ENCODE data around the gene SLC25A33. TPM values are rescaled to one million over a fixed set of nuclear protein-coding genes. Genes with fewer than 3 reads are reported as not detected.
"Not testable (repeated sequence)": the region's sequence is repeated elsewhere in the genome, so short reads cannot be mapped to it uniquely, and the experiment has no call there.

The SLC25A33 gene, protein sequence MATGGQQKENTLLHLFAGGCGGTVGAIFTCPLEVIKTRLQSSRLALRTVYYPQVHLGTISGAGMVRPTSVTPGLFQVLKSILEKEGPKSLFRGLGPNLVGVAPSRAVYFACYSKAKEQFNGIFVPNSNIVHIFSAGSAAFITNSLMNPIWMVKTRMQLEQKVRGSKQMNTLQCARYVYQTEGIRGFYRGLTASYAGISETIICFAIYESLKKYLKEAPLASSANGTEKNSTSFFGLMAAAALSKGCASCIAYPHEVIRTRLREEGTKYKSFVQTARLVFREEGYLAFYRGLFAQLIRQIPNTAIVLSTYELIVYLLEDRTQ
- total RNA-seq (2014; rRNA removed; shearing (Covaris generic)), result 15.2 and 15.4 TPM in 2 replicates

DNA sequence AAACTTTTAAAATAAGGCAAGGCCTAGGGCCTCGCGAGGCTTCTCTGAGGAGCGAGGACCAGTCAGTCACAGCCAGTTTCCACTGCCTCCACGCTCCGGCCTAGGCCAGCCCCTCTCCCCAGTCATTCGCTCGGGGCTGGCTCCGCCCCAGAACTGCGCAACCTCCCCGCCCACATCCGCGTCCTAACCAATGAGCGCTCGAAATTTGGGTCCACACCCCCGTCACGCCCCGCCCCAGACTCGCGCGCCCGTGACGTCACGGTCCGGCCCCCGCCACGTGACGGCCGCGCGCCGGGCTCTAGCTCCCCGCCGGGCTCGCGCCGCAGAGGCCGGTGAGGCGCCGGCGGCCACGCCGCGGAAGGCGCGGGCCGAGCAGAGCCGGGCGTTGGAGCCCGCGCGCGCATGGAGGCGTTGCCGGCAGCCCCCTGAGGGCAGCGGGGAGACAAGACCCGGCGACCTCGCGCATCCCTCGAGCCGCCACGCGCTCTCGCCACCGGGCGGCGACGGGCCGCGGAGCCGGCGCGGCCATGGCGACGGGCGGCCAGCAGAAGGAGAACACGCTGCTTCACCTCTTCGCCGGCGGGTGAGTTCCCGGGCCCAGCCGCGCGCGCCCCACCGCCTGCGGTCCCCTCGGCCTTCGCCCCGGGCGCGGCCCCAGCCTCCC, at the start of gene SLC25A33:
SLC25A33 (plus strand) TSS at position 301 of the 664 bp plus-strand sequence; CDS start at position 528, 227 bp downstream.
- peak; percentile 96 to 98 for DNase-seq (ENCODE audit: low read depth in 1 of 2, low spot score in 2 of 2)
- H3K9me3 ChIP-seq (replicated peaks), result no peaks in the 10 kb centered on the region

DNA sequence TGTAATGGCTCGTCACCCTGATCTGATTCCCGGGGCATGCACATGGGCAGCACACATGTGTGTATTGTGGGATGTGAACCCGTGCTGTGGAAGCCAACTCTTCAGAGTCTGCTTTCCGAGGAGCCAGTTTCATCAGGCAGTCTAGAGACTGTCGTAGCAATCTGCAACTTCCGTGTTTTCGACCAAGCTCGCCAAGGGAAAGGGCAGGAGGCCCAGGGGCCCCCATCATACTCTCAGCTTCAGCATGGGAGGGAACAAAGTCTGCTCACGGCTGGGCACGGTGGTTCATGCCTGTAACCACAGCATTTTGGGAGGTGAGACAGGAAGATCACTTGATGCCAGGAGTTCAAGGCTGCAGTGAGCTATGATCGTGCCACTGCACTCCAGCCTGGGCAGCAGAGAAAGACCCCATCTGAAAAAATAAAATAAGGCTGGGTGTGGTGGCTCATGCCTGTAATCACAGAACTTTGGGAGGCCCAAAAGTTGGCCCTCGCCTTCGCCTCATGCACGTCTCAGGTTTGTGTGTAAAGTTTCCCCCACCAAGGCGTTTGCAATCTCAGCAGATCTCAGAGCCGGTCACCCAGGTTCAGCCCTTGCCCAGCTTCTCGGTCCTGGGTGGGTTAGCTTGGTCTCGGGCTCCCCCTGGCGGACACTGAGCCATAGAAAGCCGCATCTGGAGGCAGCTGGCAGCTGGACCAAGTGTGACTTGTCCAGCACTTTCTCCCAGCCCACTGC, 48.5 kb upstream of the SLC25A33 start:
- Histone ChIP-seq H3K4me3 (no peak overlapping the region), H3K9me3 (replicated peaks) (0 out of 2 replicates have a peak, but pooled peaks cover 3% of the 10 kb centered on the region), H3K27ac (no peak overlapping the region), H3K4me1 (replicated peaks) (peaks cover 9% of the 10 kb centered on the region), H3K36me3 (no peaks in the 10 kb centered on the region), H3K27me3 (replicated peaks) (no peaks in the 10 kb centered on the region)
- peak; percentile 73 to 90 for DNase-seq (ENCODE audit: low read depth in 1 of 2, low spot score in 2 of 2)

More for the DNA sequence above, at the start of gene SLC25A33:
- Histone ChIP-seq H3K36me3 (peaks cover 9% of the 10 kb centered on the region), H3K27me3 (replicated peaks) (no peaks in the 10 kb centered on the region), H3K4me1 (replicated peaks) (peaks cover 11% of the 10 kb centered on the region; the same call in 1 of the 2 replicates), H3K27ac (peak within 1 kb of the TSS; percentile 89), H3K4me3 (peak within 1 kb of the TSS; percentile 99)

DNA sequence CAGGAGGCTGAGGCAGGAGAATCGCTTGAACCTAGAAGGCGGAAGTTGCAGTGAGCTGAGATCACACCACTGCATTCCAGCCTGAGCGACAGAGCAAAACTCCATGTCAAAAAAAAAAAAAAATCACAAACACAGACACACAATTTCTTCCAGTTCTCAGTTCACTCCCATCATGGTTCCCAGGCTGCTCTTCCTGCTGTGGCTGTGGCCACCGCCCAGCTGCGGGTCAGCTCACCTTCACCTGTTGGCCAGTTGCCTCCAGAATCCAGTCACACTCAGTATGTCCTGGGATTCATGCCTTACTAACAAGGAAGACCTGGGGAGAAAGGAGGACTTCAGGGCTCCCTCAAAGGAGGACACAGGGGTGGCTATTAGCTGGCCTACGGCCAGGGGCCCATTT, 45.9 kb upstream of the SLC25A33 start:
- Histone ChIP-seq H3K4me3 (no peak overlapping the region), H3K4me1 (replicated peaks) (peaks cover 9% of the 10 kb centered on the region), H3K36me3 (no peaks in the 10 kb centered on the region), H3K27me3 (replicated peaks) (no peaks in the 10 kb centered on the region), H3K27ac (no peak overlapping the region), H3K9me3 (replicated peaks) (0 out of 2 replicates have a peak, but pooled peaks cover 3% of the 10 kb centered on the region)
- DNase-seq (ENCODE audit: low read depth in 1 of 2, low spot score in 2 of 2), result no peak

DNA sequence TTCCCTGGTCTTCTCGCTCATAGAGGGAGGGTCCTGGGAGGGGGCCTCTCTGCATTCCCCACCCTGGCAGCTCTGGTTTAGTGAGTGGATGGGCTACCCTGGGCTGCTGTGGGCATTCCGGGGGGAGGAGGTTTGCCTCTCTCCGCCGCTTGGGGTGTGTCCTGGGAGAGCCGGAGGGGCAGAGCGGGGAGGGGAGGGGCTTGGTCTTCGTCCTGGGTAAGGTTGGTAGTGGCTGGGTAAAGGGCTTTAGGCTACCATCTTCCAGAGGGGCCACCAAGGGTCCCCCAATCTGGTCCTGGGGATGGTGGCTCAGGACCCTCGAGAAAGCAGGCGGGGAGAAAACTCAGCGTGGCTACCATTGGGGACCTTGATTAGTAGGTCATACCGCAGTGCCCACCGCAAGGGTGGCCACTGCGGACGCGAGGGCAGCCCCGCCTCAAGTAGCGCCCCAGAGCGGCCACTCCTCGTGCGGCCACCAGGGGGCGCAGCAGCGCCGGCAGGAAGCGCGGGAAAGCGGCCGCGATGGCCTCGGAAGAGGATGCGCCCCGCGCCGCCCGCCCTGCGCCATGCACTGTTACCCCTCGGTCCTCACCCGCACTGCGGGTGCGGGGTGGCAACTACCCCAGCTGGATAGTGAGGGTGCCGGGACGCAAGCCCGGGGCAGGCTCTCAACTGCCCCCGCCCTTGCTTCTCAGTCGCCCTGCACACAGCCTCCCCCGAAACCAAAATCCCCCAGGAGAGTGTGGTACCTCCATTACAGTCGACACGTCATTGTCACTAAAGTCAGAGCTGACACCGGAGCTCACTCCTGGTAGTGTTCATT, 44.1 kb upstream of the SLC25A33 start:
- no peaks in the 10 kb centered on the region for H3K27me3 ChIP-seq (replicated peaks)
- no peaks in the 10 kb centered on the region for H3K36me3 ChIP-seq
- H3K9me3 ChIP-seq (replicated peaks), result 0 out of 2 replicates have a peak, but pooled peaks cover 3% of the 10 kb centered on the region
- DNase-seq (ENCODE audit: low read depth in 1 of 2, low spot score in 2 of 2), result peak; percentile 57 to 58
- H3K27ac ChIP-seq, result no peak overlapping the region
- peak overlapping the region; percentile 15; the same call in 1 of the 2 replicates for H3K4me3 ChIP-seq
- H3K4me1 ChIP-seq (replicated peaks), result peaks cover 9% of the 10 kb centered on the region

DNA sequence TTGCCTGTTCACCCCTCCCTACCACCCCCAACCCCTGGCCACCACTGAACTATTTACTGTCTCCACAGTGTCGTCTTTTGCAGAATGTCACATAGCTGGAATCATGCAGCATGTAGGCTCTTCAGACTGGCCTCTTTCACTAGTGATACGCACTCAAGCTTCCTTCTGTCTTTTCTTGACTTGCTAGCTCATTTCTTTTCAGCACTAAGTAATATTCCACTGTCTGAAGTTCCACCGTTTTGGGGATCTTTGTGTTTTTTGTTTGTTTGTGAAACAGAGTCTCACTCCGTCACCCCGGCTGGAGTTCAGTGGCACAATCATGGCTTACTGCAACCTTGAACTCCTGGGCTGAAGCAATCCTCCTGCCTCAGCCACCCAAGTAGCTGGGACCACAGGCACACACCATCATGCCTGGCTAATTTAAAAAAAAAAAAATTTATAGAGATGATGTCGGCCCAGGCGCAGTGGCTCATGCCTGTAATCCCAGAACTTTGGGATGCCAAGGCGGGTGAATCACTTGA, 43.4 kb upstream of the SLC25A33 start:
- Histone ChIP-seq H3K27me3 (replicated peaks) (no peaks in the 10 kb centered on the region), H3K27ac (no peak overlapping the region), H3K9me3 (replicated peaks) (0 out of 2 replicates have a peak, but pooled peaks cover 3% of the 10 kb centered on the region)

DNA sequence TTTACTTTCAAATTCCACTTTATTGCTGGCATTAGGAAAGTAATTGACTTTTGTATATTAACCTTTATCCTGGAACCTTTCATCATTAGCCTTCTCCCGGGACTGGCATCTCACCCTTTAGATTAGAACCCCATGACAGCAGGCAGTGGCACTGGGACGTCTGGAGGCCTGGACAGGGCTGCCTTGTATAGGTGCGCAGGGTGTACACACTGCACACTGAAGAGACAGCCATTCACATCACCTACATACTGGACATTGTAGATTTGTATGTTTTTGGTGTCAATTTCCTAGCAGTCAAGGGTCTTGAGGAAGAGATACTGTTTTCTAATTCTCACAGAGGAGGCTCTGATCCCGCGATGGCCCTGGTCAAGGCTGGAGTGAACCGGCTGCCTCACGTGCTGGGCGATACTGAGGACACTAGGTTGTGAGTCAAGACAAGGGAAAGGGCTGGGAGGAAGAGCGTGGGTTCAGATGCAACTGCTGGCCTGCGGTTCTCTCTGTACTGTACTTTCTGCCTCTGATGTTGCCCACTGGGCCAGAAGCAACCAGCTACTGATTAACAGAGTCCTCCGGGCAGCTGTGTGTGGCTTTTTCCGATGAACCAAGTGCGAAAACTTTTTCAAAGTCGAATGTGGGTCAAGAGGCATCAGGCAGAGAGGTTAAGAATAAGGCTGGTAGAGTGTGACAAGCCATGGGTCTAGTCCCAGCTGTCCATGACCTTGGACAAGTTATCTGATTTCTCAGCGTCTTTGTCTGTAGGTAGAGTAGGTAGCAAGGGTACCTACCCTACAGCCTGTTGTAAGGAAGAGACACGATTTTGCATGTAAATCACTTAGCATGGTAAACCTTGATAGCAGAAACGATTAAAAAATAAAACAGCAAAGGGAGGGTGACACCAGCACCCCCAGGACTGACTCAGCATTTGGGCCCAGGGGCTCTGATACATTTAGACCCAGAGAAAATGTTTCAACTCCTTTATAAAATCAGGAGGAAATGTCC, 38.2 kb upstream of the SLC25A33 start:
- no peak for DNase-seq (ENCODE audit: low read depth in 1 of 2, low spot score in 2 of 2)
- Histone ChIP-seq H3K4me1 (replicated peaks) (no peaks in the 10 kb centered on the region), H3K4me3 (no peak overlapping the region), H3K27ac (no peak overlapping the region), H3K27me3 (replicated peaks) (no peaks in the 10 kb centered on the region), H3K36me3 (no peaks in the 10 kb centered on the region), H3K9me3 (replicated peaks) (no peaks in the 10 kb centered on the region)

More for the DNA sequence above, 43.4 kb upstream of the SLC25A33 start:
- DNase-seq (ENCODE audit: low read depth in 1 of 2, low spot score in 2 of 2), result no peak
- H3K4me3 ChIP-seq, result no peak overlapping the region
- peaks cover 9% of the 10 kb centered on the region for H3K4me1 ChIP-seq (replicated peaks)
- no peaks in the 10 kb centered on the region for H3K36me3 ChIP-seq

DNA sequence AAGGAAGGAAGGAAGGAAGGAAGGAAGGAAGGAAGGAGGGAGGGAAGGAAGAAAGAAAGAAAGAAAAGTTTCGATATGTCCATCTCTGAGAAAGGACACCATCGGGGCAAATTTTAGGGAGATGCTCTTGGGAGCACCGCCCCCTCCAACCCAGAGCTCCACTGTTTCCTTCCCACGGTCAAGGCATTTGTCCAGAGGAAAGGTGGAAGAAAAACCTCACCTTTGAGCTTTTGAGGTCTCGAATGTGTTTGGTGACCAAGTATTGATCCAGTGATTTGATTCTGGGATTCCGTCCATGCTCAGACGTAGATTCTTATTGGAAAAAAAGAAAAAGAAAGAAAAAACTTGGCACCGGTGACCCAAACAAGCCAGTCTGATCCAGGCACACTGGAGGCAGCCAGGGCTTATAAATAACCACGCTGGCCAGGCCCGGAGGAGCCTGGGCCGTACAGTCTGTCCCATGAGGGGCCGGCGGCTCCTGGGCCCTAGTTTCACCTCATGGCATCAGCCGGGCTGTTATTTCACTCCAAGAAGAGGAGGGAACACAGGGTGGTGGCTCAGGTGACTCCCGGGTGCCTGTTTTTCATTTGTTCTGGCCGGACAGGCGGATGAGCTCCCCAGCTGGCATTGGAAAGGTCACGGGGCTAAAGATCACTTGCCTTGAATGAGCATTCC, 36.1 kb upstream of the SLC25A33 start:
- Histone ChIP-seq H3K36me3 (no peaks in the 10 kb centered on the region), H3K27me3 (replicated peaks) (no peaks in the 10 kb centered on the region), H3K27ac (no peak overlapping the region), H3K9me3 (replicated peaks) (no peaks in the 10 kb centered on the region), H3K4me1 (replicated peaks) (no peaks in the 10 kb centered on the region), H3K4me3 (no peak overlapping the region)
- no peak for DNase-seq (ENCODE audit: low read depth in 1 of 2, low spot score in 2 of 2)

DNA sequence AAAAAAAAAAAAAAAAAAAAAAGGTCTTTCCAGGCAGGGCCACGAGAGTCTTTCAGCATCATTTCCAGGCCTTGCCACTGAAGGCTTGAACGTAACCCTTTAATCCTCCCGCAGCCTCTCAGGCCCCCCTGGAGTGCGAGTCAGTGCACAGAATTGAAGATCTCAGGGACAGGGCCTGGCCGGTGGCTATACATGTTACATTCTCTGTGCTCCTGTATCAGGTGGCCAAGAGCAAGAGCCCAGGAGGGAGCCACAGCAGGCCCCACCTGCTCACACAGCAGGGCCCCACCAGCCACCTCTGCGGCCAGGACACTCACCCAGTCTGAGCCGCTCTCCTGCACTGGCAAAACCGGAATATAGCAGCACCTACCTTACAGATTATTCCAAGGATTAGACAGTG, 34.1 kb upstream of the SLC25A33 start:
- no peak overlapping the region for H3K4me3 ChIP-seq
- DNase-seq (ENCODE audit: low read depth in 1 of 2, low spot score in 2 of 2), result no peak
- H3K27me3 ChIP-seq (replicated peaks), result no peaks in the 10 kb centered on the region
- H3K36me3 ChIP-seq, result no peaks in the 10 kb centered on the region
- H3K27ac ChIP-seq, result no peak overlapping the region
- no peaks in the 10 kb centered on the region for H3K4me1 ChIP-seq (replicated peaks)
- H3K9me3 ChIP-seq (replicated peaks), result no peaks in the 10 kb centered on the region

DNA sequence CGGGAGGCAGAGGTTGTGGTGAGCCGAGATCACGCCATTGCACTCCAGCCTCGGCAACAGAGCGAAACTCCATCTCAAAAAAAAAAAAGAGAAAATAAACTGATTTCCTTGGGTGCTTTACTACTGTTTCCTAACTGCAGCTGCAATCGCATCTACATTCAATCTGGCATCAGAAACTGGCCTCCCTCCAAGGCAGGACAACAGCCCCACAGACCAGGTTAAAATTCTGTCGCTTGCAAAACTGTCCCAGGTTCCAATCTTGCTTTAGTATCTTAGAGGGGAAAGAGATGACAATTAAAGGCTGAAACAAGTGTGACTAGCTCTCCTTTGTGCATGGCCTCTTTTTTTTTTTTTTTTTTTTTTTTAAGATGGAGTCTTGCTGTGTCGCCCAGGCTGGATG, 32.4 kb upstream of the SLC25A33 start:
- H3K9me3 ChIP-seq (replicated peaks), result no peaks in the 10 kb centered on the region
- H3K4me3 ChIP-seq, result no peak overlapping the region
- H3K27me3 ChIP-seq (replicated peaks), result no peaks in the 10 kb centered on the region
- H3K4me1 ChIP-seq (replicated peaks), result no peaks in the 10 kb centered on the region
- H3K27ac ChIP-seq, result no peak overlapping the region
- H3K36me3 ChIP-seq, result no peaks in the 10 kb centered on the region
- DNase-seq (ENCODE audit: low read depth in 1 of 2, low spot score in 2 of 2), result no peak

DNA sequence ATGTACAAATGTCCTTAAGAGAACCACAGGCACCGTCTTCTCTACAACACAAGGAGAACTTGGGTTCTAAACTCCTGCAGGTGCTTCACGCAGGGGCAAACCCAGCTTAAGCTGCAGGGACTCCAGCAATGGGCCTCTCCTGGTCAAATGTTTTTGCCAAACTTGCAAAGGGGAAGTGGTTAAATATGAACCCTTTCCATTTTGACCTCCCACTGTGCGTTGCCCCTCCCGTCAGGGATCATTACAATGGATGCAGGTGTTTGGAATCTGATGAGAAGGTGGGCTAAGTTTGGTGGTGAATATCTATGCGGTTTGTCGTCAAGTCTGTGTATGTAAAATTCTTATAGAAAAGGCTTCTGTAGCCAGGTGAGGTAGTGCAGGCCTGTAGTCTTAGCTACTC, 29.1 kb upstream of the SLC25A33 start:
- H3K4me1 ChIP-seq (replicated peaks), result no peaks in the 10 kb centered on the region
- DNase-seq (ENCODE audit: low read depth in 1 of 2, low spot score in 2 of 2), result no peak
- H3K27ac ChIP-seq, result no peak overlapping the region

DNA sequence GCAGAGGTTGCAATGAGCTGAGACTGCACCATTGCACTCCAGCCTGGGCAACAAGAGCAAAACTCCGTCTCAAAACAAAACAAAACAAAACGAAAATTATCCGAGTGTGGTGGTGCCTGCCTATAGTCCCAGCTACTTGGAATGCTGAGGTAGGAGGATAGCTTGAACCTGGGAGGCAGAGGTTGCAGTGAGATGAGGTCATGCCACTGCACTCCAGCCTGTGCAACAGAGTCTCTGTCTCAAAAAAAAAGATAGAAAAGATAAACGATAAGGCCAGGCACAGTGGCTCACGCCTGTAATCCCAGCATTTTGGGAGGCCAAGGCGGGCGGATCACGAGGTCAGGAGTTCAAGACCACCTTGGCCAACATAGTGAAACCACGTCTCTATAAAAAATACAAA, 23.7 kb upstream of the SLC25A33 start:
- H3K4me3 ChIP-seq, result not testable (repeated sequence)

More for the DNA sequence above, 29.1 kb upstream of the SLC25A33 start:
- Histone ChIP-seq H3K4me3 (no peak overlapping the region), H3K36me3 (no peaks in the 10 kb centered on the region), H3K9me3 (replicated peaks) (no peaks in the 10 kb centered on the region), H3K27me3 (replicated peaks) (no peaks in the 10 kb centered on the region)

More for the DNA sequence above, 23.7 kb upstream of the SLC25A33 start:
- H3K27ac ChIP-seq; H3K4me1 ChIP-seq (replicated peaks); H3K36me3 ChIP-seq; H3K27me3 ChIP-seq (replicated peaks); H3K9me3 ChIP-seq (replicated peaks); DNase-seq (ENCODE audit: low read depth in 1 of 2, low spot score in 2 of 2): not testable (repeated sequence)

Measured in SJSA1 (cell line).